HG03280 (cell line): Measurements from ENCODE around the gene TPD52L2.
"Not testable (repeated sequence)": the region's sequence is repeated elsewhere in the genome, so short reads cannot be mapped to it uniquely, and the experiment has no call there.

Experiments
- ATAC-seq: cut with Tn5 transposase; IDR thresholded peaks from one replicate; pipeline ENCODE4 v1.9.1; 2021; ENCODE audit warnings: mild to moderate bottlenecking, moderate library complexity; ENCODE audit not compliant: unreplicated experiment

TPD52L2 gene

DNA sequence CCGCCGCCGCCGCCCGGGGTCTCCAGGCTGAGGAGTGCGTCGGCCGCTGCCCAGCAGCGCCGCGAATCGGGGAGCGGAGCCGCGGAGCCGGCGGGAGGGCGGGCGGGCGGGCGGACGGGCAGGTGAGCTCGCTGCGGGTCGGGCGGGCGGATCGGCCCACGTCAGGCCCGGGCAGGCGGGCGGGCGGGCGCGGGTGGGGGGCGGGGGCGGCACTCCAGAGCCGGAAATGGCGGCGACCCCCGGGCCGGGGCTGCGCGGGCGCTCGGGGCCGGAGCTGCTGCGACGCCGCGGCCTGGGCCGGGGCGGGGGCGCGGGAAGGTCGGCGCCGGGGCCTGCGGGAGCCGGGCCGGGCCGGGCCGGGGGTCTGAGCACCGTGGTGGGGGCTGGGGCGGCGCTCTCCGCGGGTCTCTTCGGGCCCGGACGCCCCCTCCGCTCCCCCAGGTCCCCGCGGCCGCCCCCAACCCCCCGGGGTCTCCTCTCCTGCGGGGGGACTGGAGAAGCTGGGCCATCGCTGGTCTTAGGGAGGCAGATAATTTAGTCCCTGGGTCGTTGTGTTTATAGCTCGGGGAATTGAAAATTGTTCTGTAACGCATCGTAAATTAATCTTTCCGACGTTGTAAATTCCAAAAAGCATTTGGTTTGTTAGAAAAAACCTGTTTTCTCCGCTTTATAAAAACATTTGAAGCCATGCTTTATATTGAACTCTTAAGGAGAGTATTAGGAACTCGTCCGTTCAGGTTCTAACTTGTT, 30.3 kb downstream of the TPD52L2 start:
- ATAC-seq: peak; percentile 5

DNA sequence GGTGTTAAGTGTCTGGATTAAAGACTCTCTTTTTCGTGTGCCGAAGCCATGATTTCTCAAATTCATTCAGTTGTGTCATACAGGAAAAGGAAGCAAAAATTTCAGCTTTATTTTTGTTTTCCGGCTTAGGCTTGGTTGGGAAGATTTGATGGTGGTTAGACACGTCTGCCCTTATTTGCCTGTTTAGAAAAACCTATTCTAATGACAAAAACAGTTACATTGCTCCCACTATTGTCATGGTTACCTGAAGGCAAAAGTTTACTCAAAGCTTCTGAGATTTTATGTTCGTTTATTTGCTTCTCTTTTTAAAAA, 30.8 kb downstream of the TPD52L2 start:
- ATAC-seq: no peak

- no peak for ATAC-seq
Observed at GRCh38 chr20:63896264-63897105, 31.4 kb downstream of the TPD52L2 start.

DNA sequence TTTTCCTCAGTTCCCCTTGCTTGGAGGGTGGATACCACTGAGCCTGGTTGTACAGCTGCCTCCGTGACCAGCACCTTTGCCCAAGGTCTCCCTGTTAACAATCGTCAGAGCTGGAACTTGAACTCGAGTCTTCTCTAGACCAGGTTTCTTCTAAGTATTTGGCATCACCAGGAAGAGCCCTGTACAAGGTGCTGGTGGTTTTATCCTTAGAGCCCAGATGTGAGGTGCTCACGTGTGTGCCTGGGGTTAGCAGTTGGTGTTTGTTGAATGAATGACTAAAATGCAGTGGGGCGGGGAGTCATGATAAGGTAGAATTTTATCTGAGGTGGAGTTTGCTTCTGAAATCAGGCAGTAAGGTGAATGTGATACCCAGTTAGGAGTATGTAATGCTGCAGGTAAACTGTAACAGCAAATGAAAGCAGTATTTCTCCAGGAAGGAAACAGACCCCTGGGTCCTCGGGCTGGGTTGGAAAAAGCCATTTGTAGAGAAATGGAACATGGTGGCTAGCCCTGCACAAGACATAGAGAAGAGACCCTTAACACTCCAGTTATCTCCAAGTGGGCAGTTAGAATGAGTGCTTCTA, 33.0 kb downstream of the TPD52L2 start:
- ATAC-seq: no peak

GRCh38 chr20:63898882-63899558, 34.0 kb downstream of the TPD52L2 start:
- ATAC-seq: no peak

DNA sequence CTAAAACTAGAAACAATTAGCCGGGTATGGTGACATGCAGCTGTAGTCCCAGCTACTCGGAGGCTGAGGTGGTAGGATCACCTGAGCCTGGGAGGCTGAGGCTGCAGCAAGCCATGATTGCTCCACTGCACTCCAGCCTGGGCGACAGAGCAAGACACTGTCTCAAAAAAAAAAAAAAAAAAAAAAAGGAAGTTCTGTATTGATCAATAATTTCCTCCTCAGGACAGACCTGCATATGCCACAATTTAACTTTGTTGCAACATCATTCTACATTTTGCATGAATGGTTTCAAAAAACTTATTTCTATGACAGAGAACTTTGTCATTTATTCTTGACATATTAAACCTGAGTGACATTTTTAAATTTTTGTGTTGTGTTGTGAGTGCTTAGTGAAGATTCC, 35.3 kb downstream of the TPD52L2 start:
- no peak for ATAC-seq

- no peak for ATAC-seq
Observed at GRCh38 chr20:63903796-63904561, 38.9 kb downstream of the TPD52L2 start.

DNA sequence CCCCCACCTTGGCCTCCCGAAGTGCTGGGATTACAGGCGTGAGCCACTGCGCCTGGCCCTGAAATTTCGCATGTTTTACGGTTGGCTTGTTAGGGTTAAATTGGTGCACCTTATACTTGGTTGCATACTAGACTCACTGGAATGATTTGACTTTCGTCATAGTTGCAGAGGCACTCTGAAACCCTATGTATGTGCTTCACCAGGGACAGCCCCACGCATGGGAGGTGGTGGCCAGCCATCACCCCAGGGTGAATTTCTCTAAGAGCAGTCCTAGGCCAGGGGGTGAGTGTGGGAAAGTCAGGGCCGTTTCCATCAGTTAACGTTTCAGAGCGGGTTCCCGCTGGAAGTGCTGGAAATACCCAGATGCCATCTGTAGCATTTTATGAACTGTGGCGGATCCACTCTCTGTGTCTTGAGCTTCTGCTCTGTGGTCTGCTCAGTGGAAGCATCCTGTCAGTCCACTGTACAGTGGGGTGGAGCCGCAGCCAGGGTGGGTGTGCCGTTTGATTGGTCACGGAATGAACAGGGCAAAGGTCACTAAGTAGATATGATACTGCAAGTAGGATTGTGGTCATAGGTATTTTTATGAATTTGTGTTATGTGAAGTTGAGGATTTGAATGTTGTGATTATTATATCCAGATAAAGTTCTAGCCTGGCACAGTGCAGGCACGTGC, 43.1 kb downstream of the TPD52L2 start:
- no peak for ATAC-seq

GRCh38 chr20:63911176-63911575, 46.1 kb downstream of the TPD52L2 start:
- no peak for ATAC-seq

- ATAC-seq: no peak
Observed at GRCh38 chr20:63913768-63914167, 48.7 kb downstream of the TPD52L2 start.

DNA sequence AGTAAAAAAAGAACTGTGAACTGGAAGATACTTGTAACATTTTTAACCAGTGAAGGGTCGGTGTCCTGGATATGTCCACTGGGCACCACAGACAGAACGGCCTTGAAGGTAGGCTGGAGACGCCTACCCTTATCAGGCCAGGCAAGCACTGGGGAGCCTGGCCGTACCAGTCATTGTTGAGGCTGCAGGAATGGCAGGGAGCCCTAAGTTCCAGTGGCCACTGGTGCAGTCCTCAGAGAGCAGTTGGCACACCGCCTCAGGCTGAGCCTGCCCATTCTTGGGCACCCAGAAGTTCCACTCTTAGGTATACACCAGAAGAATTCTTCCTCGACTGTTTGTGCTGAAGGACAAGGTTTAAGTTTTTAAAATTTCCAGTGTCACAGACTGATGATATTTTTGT, 50.4 kb downstream of the TPD52L2 start:
- ATAC-seq: no peak

GRCh38 chr20:63916371-63916939, 51.4 kb downstream of the TPD52L2 start:
- ATAC-seq: not testable (repeated sequence)

DNA sequence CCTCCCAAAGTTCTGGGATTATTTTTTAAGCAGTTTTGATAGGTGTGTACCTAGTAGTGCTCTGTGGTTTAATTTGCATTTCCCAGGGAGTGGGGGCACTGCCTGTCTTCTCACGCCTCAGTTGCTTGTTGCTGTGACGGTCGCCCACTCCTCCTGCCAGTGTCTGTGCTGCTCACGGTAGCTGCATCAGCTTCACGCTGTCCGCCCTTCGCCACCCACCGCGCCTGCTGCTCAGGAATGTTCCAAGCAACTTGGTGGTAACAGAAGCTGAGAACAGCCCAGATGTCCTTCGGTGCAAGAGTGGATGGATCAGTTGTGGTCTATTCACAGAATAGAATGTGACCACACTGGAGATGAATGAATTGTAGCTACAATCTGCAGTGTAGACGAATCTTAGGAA, 52.7 kb downstream of the TPD52L2 start:
- no peak for ATAC-seq

- ATAC-seq: no peak
Observed at GRCh38 chr20:63919130-63919529, 54.1 kb downstream of the TPD52L2 start.

- no peak for ATAC-seq
Observed at GRCh38 chr20:63920226-63920625, 55.2 kb downstream of the TPD52L2 start.

GRCh38 chr20:63923651-63924050, 58.6 kb downstream of the TPD52L2 start:
- no peak for ATAC-seq

- ATAC-seq: no peak
Observed at GRCh38 chr20:63924241-63924640, 59.2 kb downstream of the TPD52L2 start.

DNA sequence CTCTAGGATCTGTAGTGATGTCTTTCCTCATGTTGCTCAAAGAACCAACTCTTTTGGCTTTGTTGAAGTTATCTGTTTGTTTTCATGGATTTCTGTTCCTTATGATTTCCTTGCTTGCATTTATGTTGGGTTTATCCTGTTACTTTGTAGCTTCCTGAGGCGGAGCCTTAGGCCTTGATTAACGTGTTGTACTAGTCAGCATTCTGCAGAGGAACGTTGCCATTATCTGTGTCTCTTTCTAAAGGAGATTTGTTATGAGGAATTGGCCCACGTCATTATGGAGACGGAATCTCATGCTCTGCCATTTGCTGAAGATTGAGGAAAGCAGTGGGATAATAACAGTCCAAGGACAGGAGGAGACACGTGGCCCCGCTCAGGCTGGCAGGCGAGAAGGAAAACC, 61.2 kb downstream of the TPD52L2 start:
- no peak for ATAC-seq

DNA sequence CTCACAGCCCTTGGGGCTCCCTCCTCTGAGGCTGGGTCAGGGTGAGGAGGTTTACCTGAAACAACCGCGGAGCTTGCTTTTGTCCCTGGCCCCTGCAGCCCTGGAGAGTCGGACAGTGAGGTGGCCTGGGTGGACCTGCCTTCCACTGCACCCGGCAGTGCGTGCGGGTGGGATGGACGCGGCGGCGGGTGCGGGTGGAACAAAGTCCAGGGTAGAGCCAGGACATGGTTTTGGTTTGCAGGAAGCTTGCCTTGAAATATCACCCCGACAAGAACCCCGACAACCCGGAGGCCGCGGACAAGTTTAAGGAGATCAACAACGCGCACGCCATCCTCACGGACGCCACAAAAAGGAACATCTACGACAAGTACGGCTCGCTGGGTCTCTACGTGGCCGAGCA, 64.0 kb downstream of the TPD52L2 start:
- ATAC-seq: no peak

DNA sequence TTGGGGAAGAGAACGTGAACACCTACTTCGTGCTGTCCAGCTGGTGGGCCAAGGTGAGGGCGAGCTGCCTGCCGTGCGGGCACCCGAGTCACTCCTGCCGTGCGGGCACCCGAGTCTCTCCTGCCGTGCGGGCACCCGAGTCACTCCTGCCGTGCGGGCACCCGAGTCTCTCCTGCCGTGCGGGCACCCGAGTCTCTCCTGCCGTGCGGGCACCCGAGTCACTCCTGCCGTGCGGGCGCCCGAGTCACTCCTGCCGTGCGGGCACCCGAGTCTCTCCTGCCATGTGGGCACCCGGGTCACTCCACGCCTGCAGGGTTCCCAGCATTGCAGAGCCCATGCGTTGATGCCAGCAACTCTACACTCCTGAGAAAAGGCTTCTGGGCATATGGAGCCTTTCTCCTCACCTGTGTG, 64.4 kb downstream of the TPD52L2 start:
- not testable (repeated sequence) for ATAC-seq
